H1 (cell line): Measurements from ENCODE around the gene SYVN1. TPM values are rescaled to one million over a fixed set of nuclear protein-coding genes. Genes with fewer than 3 reads are reported as not detected.

Experiments
- CTCF ChIA-PET: fragments of 300-600 bp; sonication (Branson Sonifier 250); formaldehyde crosslinking; loops from one replicate; lab custom pipeline; 2021; ENCODE audit not compliant: partially characterized antibody; lab: Charles Lee
- POLR2A ChIA-PET: fragments of 300-600 bp; sonication (Branson Sonifier 250); formaldehyde crosslinking; loops from one replicate; lab custom pipeline; 2021; ENCODE audit warnings: inconsistent platforms; ENCODE audit not compliant: partially characterized antibody; lab: Charles Lee
- DNase-seq, 2 experiments: peaks; one replicate each; pipeline versions ENCODE4 v3.0.0 to v3.0.0-alpha.2; 2010 to 2022; ENCODE audit warnings: low spot score in 2 of 2, low read depth in 1 of 2, mixed read lengths in 1 of 2
- FAIRE-seq: peaks from 2 replicates; lab custom pipeline; 2011; peaks lifted over from hg19 to GRCh38; lab: Jason Lieb, UNC
- H2AFZ ChIP-seq: 2 replicates; pipeline ENCODE4 v1.8.1; 2012; ENCODE audit warnings: low read length, inconsistent platforms
- H2AK5ac ChIP-seq: 2 replicates; pipeline ENCODE4 v1.6.1; 2013; ENCODE audit warnings: low read depth, low read length
- H2BK120ac ChIP-seq: replicated peaks from 2 replicates; pipeline ENCODE3; 2013; ENCODE audit warnings: low read depth, low read length, inconsistent platforms
- H2BK12ac ChIP-seq: 2 replicates; pipeline ENCODE4 v1.6.1; 2013; ENCODE audit warnings: low read depth, low read length
- H2BK15ac ChIP-seq: 2 replicates; pipeline ENCODE4 v1.6.1; 2013; ENCODE audit warnings: low read length
- H2BK20ac ChIP-seq: 2 replicates; pipeline ENCODE4 v1.6.1; 2013; ENCODE audit warnings: low read length
- H2BK5ac ChIP-seq: 2 replicates; pipeline ENCODE4 v1.6.1; 2013; ENCODE audit warnings: low read depth, low read length
- H3K14ac ChIP-seq: 2 replicates; pipeline ENCODE4 v1.6.1; 2013; ENCODE audit warnings: inconsistent platforms; ENCODE audit not compliant: insufficient read length
- H3K18ac ChIP-seq: 2 replicates; pipeline ENCODE4 v1.6.1; 2013; ENCODE audit warnings: low read length; ENCODE audit errors: extremely low read depth
- H3K23ac ChIP-seq: 2 replicates; pipeline ENCODE4 v1.6.1; 2013; ENCODE audit warnings: inconsistent platforms; ENCODE audit not compliant: insufficient read length
- H3K23me2 ChIP-seq: 2 replicates; pipeline ENCODE4 v1.6.1; 2013; ENCODE audit warnings: low read depth, low read length
- H3K27ac ChIP-seq: 2 replicates; pipeline ENCODE4 v1.6.1; 2011; ENCODE audit warnings: low read depth, low read length, inconsistent platforms
- H3K27me3 ChIP-seq, 4 experiments: replicated peaks in 1 of 4; 1 replicate in 1 of 4; 2 replicates in 3 of 4; pipeline versions ENCODE4 v1.6.1 to v1.8.1; 2011 to 2013; ENCODE audit warnings: low read length in 3 of 4, mild to moderate bottlenecking in 3 of 4, inconsistent platforms in 2 of 4, mixed read lengths in 2 of 4, moderate library complexity in 1 of 4; ENCODE audit not compliant: control insufficient read depth in 3 of 4, insufficient read depth in 3 of 4; ENCODE audit errors: extremely low read depth in 1 of 4
- H3K36me3 ChIP-seq, 4 experiments: 2 replicates each; pipeline versions ENCODE4 v1.6.1 to v1.8.1; 2011 to 2013; ENCODE audit warnings: mild to moderate bottlenecking in 4 of 4, low read length in 3 of 4, moderate library complexity in 2 of 4, control low read depth in 1 of 4, inconsistent platforms in 1 of 4; ENCODE audit not compliant: insufficient read depth in 4 of 4, control insufficient read depth in 2 of 4
- H3K4ac ChIP-seq: replicated peaks from 2 replicates; pipeline ENCODE3; 2013; ENCODE audit warnings: low read length, low read depth, mixed read lengths, inconsistent platforms; ENCODE audit not compliant: insufficient read length
- H3K4me1 ChIP-seq, 4 experiments: replicated peaks in 1 of 4; 1 replicate in 1 of 4; 2 replicates in 3 of 4; pipeline versions ENCODE4 v1.6.1 to v1.8.1; 2011 to 2013; ENCODE audit warnings: low read length in 3 of 4, inconsistent platforms in 2 of 4, mixed read lengths in 1 of 4; ENCODE audit not compliant: insufficient read depth in 4 of 4, control insufficient read depth in 3 of 4
- H3K4me2 ChIP-seq, 2 experiments: 2 replicates each; pipeline versions ENCODE4 v1.6.1 to v1.8.1; 2011 to 2013; ENCODE audit warnings: low read depth in 2 of 2, low read length in 2 of 2, control low read depth in 1 of 2, inconsistent platforms in 1 of 2, mild to moderate bottlenecking in 1 of 2; ENCODE audit not compliant: insufficient read depth in 1 of 2
- H3K4me3 ChIP-seq, 4 experiments: fragments of 200-600, 300-600 bp in 1 of 4; sonication (generic), shearing (Covaris generic), sonication (Bioruptor Twin) in 1 of 4; 2 replicates each; pipeline versions ENCODE4 v1.5.1 to v1.8.1; 2011 to 2016; ENCODE audit warnings: low read length in 4 of 4, low read depth in 3 of 4, control low read depth in 2 of 4, inconsistent platforms in 2 of 4, mild to moderate bottlenecking in 2 of 4, mixed read lengths in 1 of 4, moderate library complexity in 1 of 4; ENCODE audit not compliant: insufficient read depth in 2 of 4; ENCODE audit errors: extremely low read depth in 1 of 4
- H3K56ac ChIP-seq: replicated peaks from 2 replicates; pipeline ENCODE3; 2013; ENCODE audit warnings: low read depth, mild to moderate bottlenecking, mixed read lengths, low read length, inconsistent platforms; ENCODE audit not compliant: insufficient read length
- H3K79me1 ChIP-seq: 2 replicates; pipeline ENCODE4 v1.6.1; 2013; ENCODE audit warnings: low read depth, low read length, control low read depth
- H3K79me2 ChIP-seq, 2 experiments: 2 replicates each; pipeline versions ENCODE4 v1.6.1 to v1.8.1; 2012 to 2013; ENCODE audit warnings: low read length in 2 of 2, mild to moderate bottlenecking in 2 of 2, inconsistent platforms in 1 of 2; ENCODE audit not compliant: insufficient read depth in 2 of 2, control insufficient read depth in 1 of 2
- H3K9ac ChIP-seq, 4 experiments: replicated peaks in 1 of 4; 1 replicate in 1 of 4; 2 replicates in 3 of 4; pipeline versions ENCODE4 v1.6.1 to v1.8.1; 2011 to 2013; ENCODE audit warnings: low read depth in 3 of 4, low read length in 3 of 4, control low read depth in 2 of 4, mild to moderate bottlenecking in 2 of 4, moderate library complexity in 2 of 4, inconsistent platforms in 1 of 4; ENCODE audit errors: extremely low read depth in 1 of 4
- H3K9me3 ChIP-seq, 2 experiments: 2 replicates each; pipeline versions ENCODE4 v1.6.1 to v1.8.1; 2012 to 2013; ENCODE audit warnings: mild to moderate bottlenecking in 2 of 2, moderate library complexity in 2 of 2, control low read depth in 1 of 2, inconsistent platforms in 1 of 2, low read depth in 1 of 2, low read length in 1 of 2, mixed read lengths in 1 of 2; ENCODE audit not compliant: insufficient read depth in 2 of 2
- H4K20me1 ChIP-seq, 2 experiments: replicated peaks in 1 of 2; 2 replicates each; pipeline versions ENCODE3 to v1.8.1; 2011 to 2013; ENCODE audit warnings: inconsistent platforms in 2 of 2, low read length in 2 of 2, mild to moderate bottlenecking in 1 of 2; ENCODE audit not compliant: insufficient read depth in 2 of 2, control insufficient read depth in 1 of 2
- H4K5ac ChIP-seq: 2 replicates; pipeline ENCODE4 v1.6.1; 2013; ENCODE audit warnings: low read length, low read depth, mixed read lengths, inconsistent platforms; ENCODE audit not compliant: insufficient read length
- H4K8ac ChIP-seq: 2 replicates; pipeline ENCODE4 v1.8.0; 2013; ENCODE audit warnings: mild to moderate bottlenecking, moderate library complexity, low read length, inconsistent platforms; ENCODE audit not compliant: insufficient read depth; ENCODE audit errors: extremely low read depth
- H4K91ac ChIP-seq: replicated peaks from 2 replicates; pipeline ENCODE3; 2013; ENCODE audit warnings: low read length, mixed read lengths, inconsistent platforms; ENCODE audit not compliant: insufficient read length
- BCL11A ChIP-seq, 2 experiments: IDR thresholded peaks; one replicate each; pipeline ENCODE4 v1.6.1; 2011; ENCODE audit warnings: low read depth in 2 of 2, low read length in 2 of 2, mild to moderate bottlenecking in 2 of 2
- CHD2 ChIP-seq: IDR thresholded peaks from 2 replicates; pipeline ENCODE4 v1.6.1; 2012; ENCODE audit warnings: low read length, improper control_type of control experiment
- EP300 ChIP-seq, 2 experiments: IDR thresholded peaks; 1 replicate in 1 of 2; 2 replicates in 1 of 2; pipeline ENCODE4 v1.6.1; 2011 to 2012; ENCODE audit warnings: low read depth in 2 of 2, low read length in 2 of 2, mild to moderate bottlenecking in 2 of 2, borderline replicate concordance in 1 of 2, inconsistent platforms in 1 of 2, moderate library complexity in 1 of 2
- KDM1A ChIP-seq: fragments of 200-600, 300-600 bp; sonication (generic); IDR thresholded peaks from 2 replicates; pipeline ENCODE4 v1.7.1; 2016; ENCODE audit warnings: mild to moderate bottlenecking, low read length, borderline replicate concordance
- SP2 ChIP-seq: IDR thresholded peaks from 2 replicates; pipeline ENCODE4 v1.6.1; 2012; ENCODE audit warnings: mild to moderate bottlenecking, low read length, inconsistent platforms
- WGBS, 2 experiments: shearing (Covaris generic) in 1 of 2; methylation state at CpG; one replicate each; pipeline versions ENCODE4 v1.1.6 to v1.1.7; 2013 to 2015; ENCODE audit warnings: low lambda C conversion rate in 2 of 2, mixed read lengths in 2 of 2, inconsistent platforms in 1 of 2, low coverage in 1 of 2, missing lambda C conversion rate in 1 of 2; ENCODE audit not compliant: insufficient replicate concordance in 2 of 2, insufficient coverage in 1 of 2, insufficient read length in 1 of 2; ENCODE audit errors: extremely low coverage in 1 of 2, missing lambda C conversion rate in 1 of 2; 5-methylcytosine and 5-hydroxymethylcytosine counted together
- polyA plus RNA-seq, 7 experiments: library from polyadenylated mRNA; depleted of rRNA in 3 of 7; stranded (reverse) in 5 of 7; unstranded in 2 of 7; fragments of >200 nt in 5 of 7; fragments of 200-250 nt in 2 of 7; gene quantifications; 1 replicate in 5 of 7; 2 replicates in 1 of 7; 4 replicates in 1 of 7; pipeline versions ENCODE4 v1.2.1 to v1.2.3, GENCODE V29; 2011 to 2013; ENCODE audit warnings: missing spikeins in 2 of 7, mixed read lengths in 2 of 7
- total RNA-seq: library from RNA; stranded (reverse); fragmentation: NEBNext Ultra II Directional; extraction: Animal tissue kit (Norgen Biotek cat#: 25700); gene quantifications from 2 replicates; pipeline ENCODE4 v1.2.1, GENCODE V29; 2021

The SYVN1 gene
- total and polyA plus RNA-seq, 2 of the 8 experiments (the other 6 are each of a cell fraction or from before 2014, with no cell fraction given) = 27.8 to 29.4 TPM

DNA sequence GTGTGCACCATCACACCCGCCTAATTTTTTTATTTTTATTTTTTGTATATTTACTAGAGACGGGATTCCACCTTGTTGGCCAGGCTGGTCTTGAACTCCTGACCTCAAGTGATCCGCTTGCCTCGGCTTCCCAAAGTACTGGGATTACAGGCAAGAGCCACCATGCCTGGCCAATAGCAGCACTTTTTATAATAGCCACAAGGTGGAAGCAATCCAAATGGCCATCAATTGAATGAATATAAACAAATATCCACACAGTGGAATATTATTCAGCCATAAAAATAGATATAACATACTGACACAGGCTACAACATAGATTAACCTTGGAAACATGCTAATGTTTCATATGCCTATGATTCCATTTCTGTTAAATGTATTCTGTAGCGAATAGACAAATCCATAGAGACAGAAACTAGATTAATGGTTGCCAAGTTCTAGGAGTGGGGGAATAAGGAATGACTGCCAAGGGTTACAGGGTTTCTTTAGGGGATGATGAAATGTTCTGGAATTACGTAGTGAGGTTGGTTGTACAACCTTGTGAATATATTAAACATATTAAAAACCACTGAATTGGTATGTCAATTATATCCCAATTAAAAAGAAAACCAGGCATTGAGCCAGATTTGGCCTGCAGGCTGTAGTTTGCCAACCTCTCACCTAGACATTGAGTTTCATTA is 33.5 kb downstream of the SYVN1 start:
- Histone ChIP-seq H3K4ac (no peak overlapping the region), H3K23ac (no peak overlapping the region), H3K4me3 (no peak overlapping the region)
- TF ChIP-seq EP300 (IDR thresholded peaks at IDR 0.05; ENCODE audit: borderline replicate concordance in 1 of 2, low read depth in 2 of 2, low read length in 2 of 2) = no peak
- no peak for TF ChIP-seq BCL11A (IDR thresholded peaks at IDR 0.05; ENCODE audit: low read depth in 2 of 2, low read length in 2 of 2)
- TF ChIP-seq SP2 = no peak
- TF ChIP-seq CHD2 = no peak
- no peak for TF ChIP-seq KDM1A
- TF ChIP-seq, all 59 proteins: peak for 0
- H3K56ac ChIP-seq = no peak overlapping the region
- H4K5ac ChIP-seq = no peak overlapping the region
- peaks cover 2% of the 10 kb centered on the region; the same call in 1 of the 2 replicates for H3K79me1 ChIP-seq
- no peak overlapping the region for H2BK20ac ChIP-seq
- H2BK15ac ChIP-seq = no peak overlapping the region
- H2BK12ac ChIP-seq = no peak overlapping the region
- H4K20me1 ChIP-seq = peaks cover 0 to 7% of the 10 kb centered on the region in 2 experiments
- H3K18ac ChIP-seq = no peak overlapping the region
- WGBS, 2 experiments = 80% methylated on average over 6 of the region's 6 CpGs; no CpG with 5 or more reads in 1 of the 2 experiments
- peaks cover 0 to 3% (median 0%) of the 10 kb centered on the region in 4 experiments; a peak in 2 of 8 replicates for H3K36me3 ChIP-seq
- H3K79me2 ChIP-seq = peaks cover 0 to 13% of the 10 kb centered on the region in 2 experiments; a peak in 1 of 4 replicates
- H2AFZ ChIP-seq = no peak overlapping the region
- DNase-seq = no peak
- H2BK120ac ChIP-seq = no peak overlapping the region
- H4K91ac ChIP-seq = no peak overlapping the region
- H3K4me2 ChIP-seq = no peak overlapping the region
- no peak overlapping the region for H2BK5ac ChIP-seq
- no peak overlapping the region for H3K14ac ChIP-seq
- H3K9ac ChIP-seq = no peak overlapping the region
- FAIRE-seq = no peak
- H3K27me3 ChIP-seq = no peaks in the 10 kb centered on the region
- no peak overlapping the region for H3K27ac ChIP-seq
- POLR2A ChIA-PET = interaction anchor here (1.0 to 16.8 kb wide), 8 partner anchors 11 to 29 kb away, joined by 3 to 230 read pairs (median 18); partner anchors contain the start of genes CDCA5, FAU, MRPL49 and TM7SF2
- CTCF ChIA-PET = interaction anchor here (0.6 to 4.4 kb wide), 6 partner anchors 9 to 219 kb away, joined by 3 to 85 read pairs (median 3); partner anchors contain the start of genes TM7SF2 and ZNHIT2
- H3K9me3 ChIP-seq = no peaks in the 10 kb centered on the region
- H3K23me2 ChIP-seq = no peaks in the 10 kb centered on the region
- no peak overlapping the region for H4K8ac ChIP-seq
- peaks cover 0 to 3% (median 3%) of the 10 kb centered on the region in 4 experiments; a peak in 6 of 7 replicates for H3K4me1 ChIP-seq
- H2AK5ac ChIP-seq = no peak overlapping the region
